Measurements from ENCODE around the gene NUP210.

NUP210 gene

GRCh38 chr3:13316603-13317002 is 103.5 kb downstream of the NUP210 start:
- no peaks in the 10 kb centered on the region for H3K9me3 ChIP-seq (ENCODE audit: control insufficient read depth, low read length)
- peaks cover 76% of the 10 kb centered on the region for H3K36me3 ChIP-seq (ENCODE audit: control insufficient read depth, insufficient read depth, low read length)
- H3K27me3 ChIP-seq (replicated peaks; ENCODE audit: control insufficient read depth, insufficient read depth, low read length, poor library complexity, severe bottlenecking) = no peaks in the 10 kb centered on the region
- no peaks in the 10 kb centered on the region for H3K4me1 ChIP-seq (ENCODE audit: control insufficient read depth, insufficient read depth, low read length, poor library complexity, severe bottlenecking)
- DNase-seq = no peak
- no peak overlapping the region for H3K4me3 ChIP-seq (ENCODE audit: insufficient read depth, low read depth, low read length, poor library complexity, severe bottlenecking)
- H3K27ac ChIP-seq (ENCODE audit: insufficient read depth, low read length, poor library complexity, severe bottlenecking) = no peak overlapping the region

GRCh38 chr3:13314877-13315276 is 105.2 kb downstream of the NUP210 start:
- no peaks in the 10 kb centered on the region for H3K4me1 ChIP-seq (ENCODE audit: control insufficient read depth, insufficient read depth, low read length, poor library complexity, severe bottlenecking)
- no peaks in the 10 kb centered on the region for H3K9me3 ChIP-seq (ENCODE audit: control insufficient read depth, low read length)
- H3K27me3 ChIP-seq (replicated peaks; ENCODE audit: control insufficient read depth, insufficient read depth, low read length, poor library complexity, severe bottlenecking) = no peaks in the 10 kb centered on the region
- no peak overlapping the region for H3K27ac ChIP-seq (ENCODE audit: insufficient read depth, low read length, poor library complexity, severe bottlenecking)
- DNase-seq = no peak
- peaks cover 62% of the 10 kb centered on the region for H3K36me3 ChIP-seq (ENCODE audit: control insufficient read depth, insufficient read depth, low read length)
- H3K4me3 ChIP-seq (ENCODE audit: insufficient read depth, low read depth, low read length, poor library complexity, severe bottlenecking) = no peak overlapping the region

DNA sequence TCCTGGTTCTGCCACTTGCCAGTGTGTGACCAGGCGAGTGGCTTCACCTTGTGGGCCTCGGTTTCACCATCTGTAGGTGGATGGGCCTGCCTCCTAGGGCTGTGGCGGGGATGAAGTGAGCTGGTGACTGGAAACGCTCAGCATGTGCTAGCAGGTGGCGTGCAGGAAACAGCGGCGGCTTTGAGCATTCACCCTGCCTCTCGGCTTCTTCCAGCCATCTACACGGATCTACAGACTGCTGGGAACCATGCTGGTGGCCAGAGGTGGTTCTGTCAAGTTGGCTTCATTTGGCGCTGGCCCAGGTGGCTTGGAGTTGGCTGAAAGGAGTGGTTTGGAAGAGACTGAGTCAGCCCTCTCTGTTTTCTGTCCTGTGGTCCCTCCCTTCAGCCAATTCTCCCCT is 106.3 kb downstream of the NUP210 start:
- Histone ChIP-seq H3K36me3 (ENCODE audit: control insufficient read depth, insufficient read depth, low read length) (peaks cover 51% of the 10 kb centered on the region), H3K9me3 (ENCODE audit: control insufficient read depth, low read length) (no peaks in the 10 kb centered on the region), H3K4me1 (ENCODE audit: control insufficient read depth, insufficient read depth, low read length, poor library complexity, severe bottlenecking) (no peaks in the 10 kb centered on the region), H3K27me3 (replicated peaks; ENCODE audit: control insufficient read depth, insufficient read depth, low read length, poor library complexity, severe bottlenecking) (no peaks in the 10 kb centered on the region), H3K27ac (ENCODE audit: insufficient read depth, low read length, poor library complexity, severe bottlenecking) (no peak overlapping the region), H3K4me3 (ENCODE audit: insufficient read depth, low read depth, low read length, poor library complexity, severe bottlenecking) (no peak overlapping the region)
- no peak for DNase-seq

DNA sequence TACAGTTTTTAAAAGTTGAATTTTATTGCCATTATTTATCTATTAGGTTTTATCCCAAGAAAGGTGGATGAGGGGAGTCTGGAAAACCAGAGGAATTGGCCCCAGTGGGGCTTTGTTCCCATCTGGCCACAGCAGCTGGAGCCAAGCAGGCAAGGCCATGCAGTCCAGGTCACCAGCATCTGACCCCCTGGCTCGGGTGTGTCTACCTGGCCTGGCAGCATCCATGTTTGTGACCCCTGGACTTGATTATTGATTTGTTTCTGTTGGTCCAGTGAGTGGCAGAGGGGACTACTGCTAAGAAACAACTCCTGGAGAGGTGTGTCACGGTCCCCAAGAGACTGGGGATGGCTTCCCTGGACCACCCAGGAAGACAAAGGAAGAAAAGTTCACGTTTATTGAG is 111.1 kb downstream of the NUP210 start:
- no peaks in the 10 kb centered on the region for H3K27me3 ChIP-seq (replicated peaks; ENCODE audit: control insufficient read depth, insufficient read depth, low read length, poor library complexity, severe bottlenecking)

GRCh38 chr3:13308380-13308801 is 111.7 kb downstream of the NUP210 start:
- H3K4me3 ChIP-seq (ENCODE audit: insufficient read depth, low read depth, low read length, poor library complexity, severe bottlenecking) = no peak overlapping the region
- H3K36me3 ChIP-seq (ENCODE audit: control insufficient read depth, insufficient read depth, low read length) = no peaks in the 10 kb centered on the region
- DNase-seq = no peak
- no peak overlapping the region for H3K27ac ChIP-seq (ENCODE audit: insufficient read depth, low read length, poor library complexity, severe bottlenecking)
- no peaks in the 10 kb centered on the region for H3K9me3 ChIP-seq (ENCODE audit: control insufficient read depth, low read length)
- H3K27me3 ChIP-seq (replicated peaks; ENCODE audit: control insufficient read depth, insufficient read depth, low read length, poor library complexity, severe bottlenecking) = no peaks in the 10 kb centered on the region
- no peaks in the 10 kb centered on the region for H3K4me1 ChIP-seq (ENCODE audit: control insufficient read depth, insufficient read depth, low read length, poor library complexity, severe bottlenecking)

More for the DNA sequence above, 111.1 kb downstream of the NUP210 start:
- H3K9me3 ChIP-seq (ENCODE audit: control insufficient read depth, low read length) = no peaks in the 10 kb centered on the region
- no peak overlapping the region for H3K27ac ChIP-seq (ENCODE audit: insufficient read depth, low read length, poor library complexity, severe bottlenecking)
- no peaks in the 10 kb centered on the region for H3K4me1 ChIP-seq (ENCODE audit: control insufficient read depth, insufficient read depth, low read length, poor library complexity, severe bottlenecking)
- H3K36me3 ChIP-seq (ENCODE audit: control insufficient read depth, insufficient read depth, low read length) = peaks cover 5% of the 10 kb centered on the region
- no peak for DNase-seq
- no peak overlapping the region for H3K4me3 ChIP-seq (ENCODE audit: insufficient read depth, low read depth, low read length, poor library complexity, severe bottlenecking)

GRCh38 chr3:13307041-13307440 is 113.1 kb downstream of the NUP210 start:
- Histone ChIP-seq H3K4me3 (ENCODE audit: insufficient read depth, low read depth, low read length, poor library complexity, severe bottlenecking) (no peak overlapping the region), H3K4me1 (ENCODE audit: control insufficient read depth, insufficient read depth, low read length, poor library complexity, severe bottlenecking) (no peaks in the 10 kb centered on the region), H3K27me3 (replicated peaks; ENCODE audit: control insufficient read depth, insufficient read depth, low read length, poor library complexity, severe bottlenecking) (no peaks in the 10 kb centered on the region), H3K9me3 (ENCODE audit: control insufficient read depth, low read length) (no peaks in the 10 kb centered on the region), H3K36me3 (ENCODE audit: control insufficient read depth, insufficient read depth, low read length) (no peaks in the 10 kb centered on the region), H3K27ac (ENCODE audit: insufficient read depth, low read length, poor library complexity, severe bottlenecking) (no peak overlapping the region)
- no peak for DNase-seq

- no peaks in the 10 kb centered on the region for H3K4me1 ChIP-seq (ENCODE audit: control insufficient read depth, insufficient read depth, low read length, poor library complexity, severe bottlenecking)
These were observed 114.5 kb downstream of the NUP210 start for GRCh38 chr3:13305623-13306022.

DNA sequence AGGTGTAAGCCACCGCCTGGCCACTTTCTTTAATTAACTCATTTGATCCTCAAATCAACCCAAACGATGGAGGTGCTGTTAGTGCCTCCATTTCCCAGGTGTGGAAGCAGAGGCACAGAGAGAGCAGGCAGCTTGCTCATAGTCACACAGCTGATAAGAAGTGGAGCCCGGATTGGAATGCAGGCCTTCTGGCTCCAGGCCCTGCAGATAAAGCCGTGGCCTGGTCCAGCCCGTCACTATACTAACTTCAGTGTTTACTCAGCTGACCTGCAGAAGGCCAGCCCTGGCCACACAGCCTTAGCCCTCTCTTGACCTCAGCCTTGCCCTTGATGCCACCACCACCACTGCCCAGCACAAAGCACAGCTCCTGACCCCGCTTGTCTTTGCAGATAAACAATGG is 116.7 kb downstream of the NUP210 start:
- Histone ChIP-seq H3K36me3 (ENCODE audit: control insufficient read depth, insufficient read depth, low read length) (no peaks in the 10 kb centered on the region), H3K27ac (ENCODE audit: insufficient read depth, low read length, poor library complexity, severe bottlenecking) (no peak overlapping the region), H3K9me3 (ENCODE audit: control insufficient read depth, low read length) (no peaks in the 10 kb centered on the region), H3K27me3 (replicated peaks; ENCODE audit: control insufficient read depth, insufficient read depth, low read length, poor library complexity, severe bottlenecking) (no peaks in the 10 kb centered on the region), H3K4me1 (ENCODE audit: control insufficient read depth, insufficient read depth, low read length, poor library complexity, severe bottlenecking) (no peaks in the 10 kb centered on the region), H3K4me3 (ENCODE audit: insufficient read depth, low read depth, low read length, poor library complexity, severe bottlenecking) (no peak overlapping the region)
- no peak for DNase-seq

More at GRCh38 chr3:13305623-13306022, 114.5 kb downstream of the NUP210 start:
- no peaks in the 10 kb centered on the region for H3K27me3 ChIP-seq (replicated peaks; ENCODE audit: control insufficient read depth, insufficient read depth, low read length, poor library complexity, severe bottlenecking)
- no peaks in the 10 kb centered on the region for H3K9me3 ChIP-seq (ENCODE audit: control insufficient read depth, low read length)
- H3K36me3 ChIP-seq (ENCODE audit: control insufficient read depth, insufficient read depth, low read length) = no peaks in the 10 kb centered on the region
- H3K4me3 ChIP-seq (ENCODE audit: insufficient read depth, low read depth, low read length, poor library complexity, severe bottlenecking) = no peak overlapping the region
- no peak for DNase-seq
- no peak overlapping the region for H3K27ac ChIP-seq (ENCODE audit: insufficient read depth, low read length, poor library complexity, severe bottlenecking)

GRCh38 chr3:13301286-13301987 is 118.7 kb downstream of the NUP210 start:
- H3K36me3 ChIP-seq (ENCODE audit: control insufficient read depth, insufficient read depth, low read length) = no peaks in the 10 kb centered on the region
- no peaks in the 10 kb centered on the region for H3K27me3 ChIP-seq (replicated peaks; ENCODE audit: control insufficient read depth, insufficient read depth, low read length, poor library complexity, severe bottlenecking)
- H3K9me3 ChIP-seq (ENCODE audit: control insufficient read depth, low read length) = no peaks in the 10 kb centered on the region
- DNase-seq = no peak
- H3K4me3 ChIP-seq (ENCODE audit: insufficient read depth, low read depth, low read length, poor library complexity, severe bottlenecking) = no peak overlapping the region
- H3K27ac ChIP-seq (ENCODE audit: insufficient read depth, low read length, poor library complexity, severe bottlenecking) = no peak overlapping the region
- peaks cover 1% of the 10 kb centered on the region for H3K4me1 ChIP-seq (ENCODE audit: control insufficient read depth, insufficient read depth, low read length, poor library complexity, severe bottlenecking)

GRCh38 chr3:13300546-13301285 is 119.4 kb downstream of the NUP210 start:
- no peaks in the 10 kb centered on the region for H3K27me3 ChIP-seq (replicated peaks; ENCODE audit: control insufficient read depth, insufficient read depth, low read length, poor library complexity, severe bottlenecking)
- no peak overlapping the region for H3K4me3 ChIP-seq (ENCODE audit: insufficient read depth, low read depth, low read length, poor library complexity, severe bottlenecking)
- no peak overlapping the region for H3K27ac ChIP-seq (ENCODE audit: insufficient read depth, low read length, poor library complexity, severe bottlenecking)
- H3K9me3 ChIP-seq (ENCODE audit: control insufficient read depth, low read length) = no peaks in the 10 kb centered on the region
- no peak for DNase-seq
- no peaks in the 10 kb centered on the region for H3K36me3 ChIP-seq (ENCODE audit: control insufficient read depth, insufficient read depth, low read length)
- H3K4me1 ChIP-seq (ENCODE audit: control insufficient read depth, insufficient read depth, low read length, poor library complexity, severe bottlenecking) = peaks cover 2% of the 10 kb centered on the region
